Lower lobe of right lung (tissue), 2 donors: ENCODE data around the gene IL17RD. TPM values are rescaled to one million over a fixed set of nuclear protein-coding genes. Genes with fewer than 3 reads are reported as not detected.

Experiments
- ATAC-seq, 2 donors: fragments of 200-7000 bp; cut with Tn5 transposase; one replicate each; pipeline ENCODE4 v1.9.1; 2020 to 2022; ENCODE audit warnings: mild to moderate bottlenecking in 2 of 2, moderate library complexity in 2 of 2
- DNase-seq: peaks from one replicate; pipeline ENCODE4 v3.0.0-alpha.2; 2020
- H3K27ac ChIP-seq: fragments of 200-600 bp; one replicate; pipeline ENCODE4 v1.8.0; 2022
- H3K27me3 ChIP-seq: fragments of 200-600 bp; one replicate; pipeline ENCODE4 v1.8.0; 2022; ENCODE audit warnings: low read depth
- H3K36me3 ChIP-seq: fragments of 200-600 bp; one replicate; pipeline ENCODE4 v1.8.0; 2022; ENCODE audit warnings: mild to moderate bottlenecking
- H3K4me1 ChIP-seq: fragments of 200-600 bp; one replicate; pipeline ENCODE4 v1.8.0; 2022
- H3K4me3 ChIP-seq: fragments of 200-600 bp; one replicate; pipeline ENCODE4 v1.8.0; 2022; ENCODE audit warnings: mild to moderate bottlenecking
- H3K9me3 ChIP-seq: fragments of 200-600 bp; one replicate; pipeline ENCODE4 v1.8.0; 2022
- CTCF ChIP-seq: fragments of 200-600 bp; IDR thresholded peaks from one replicate; pipeline ENCODE4 v1.8.0; 2022; ENCODE audit warnings: antibody characterized with exemption, mild to moderate bottlenecking
- intact Hi-C: fragments of 100-400 bp; cut with DNase I; formaldehyde crosslinking; loops from one replicate; pipeline ENCODE4 v1.11.0; 2022
- long read RNA-seq: library from polyadenylated mRNA; unstranded; transcript quantifications from one replicate; pipeline ENCODE4 v2.0.0, GENCODE V29; 2021
- total RNA-seq: library from RNA; stranded (reverse); fragmentation: NEBNext Ultra II Directional; extraction: Animal tissue kit (Norgen Biotek cat#: 25700); gene quantifications from one replicate; pipeline ENCODE4 v1.2.1, GENCODE V29; 2021
- donor health status: DM: no; HTN: yes; CAD: no; lungs with severe emphysema.

The IL17RD gene
- 2.4 TPM for total RNA-seq
- long read RNA-seq, full-length matches to known transcripts, result 1 of 1 reads
- long read RNA-seq, partial matches to known transcripts, result 0 of 1 reads
- long read RNA-seq, other reads (novel, unspliced or antisense), result 0 of 1 reads

- peak within 1 kb of the TSS; percentile 71 for H3K4me3 ChIP-seq
- peaks cover 31% of the 10 kb centered on the region for H3K27me3 ChIP-seq
- peak; percentile 81 for DNase-seq
- peak; percentile 94 for ATAC-seq
- no peaks in the 10 kb centered on the region for H3K9me3 ChIP-seq
- H3K27ac ChIP-seq, result no peak within 1 kb of the TSS
- H3K36me3 ChIP-seq, result no peaks in the 10 kb centered on the region
- H3K4me1 ChIP-seq, result peaks cover 24% of the 10 kb centered on the region
- intact Hi-C loops, result no loop called here
- no peak for TF ChIP-seq CTCF
These were observed at the start of gene IL17RD for GRCh38 chr3:57164657-57165573. Gene IL17RD, minus strand, starts transcription at chr3:57165353. Its CDS starts 67 bp downstream, at chr3:57165286.

GRCh38 chr3:57206423-57206822 lies 41.3 kb upstream of the IL17RD start:
- intact Hi-C loops, result no loop called here
- ATAC-seq, result no peak

GRCh38 chr3:57199895-57200297 lies 34.7 kb upstream of the IL17RD start, which contains the start of gene HESX1:
Gene HESX1, minus strand, starts transcription at chr3:57199978. Its CDS starts 60 bp downstream, at chr3:57199918.
- no peak for DNase-seq
- Histone ChIP-seq H3K27ac (no peak within 1 kb of the TSS), H3K27me3 (no peaks in the 10 kb centered on the region), H3K36me3 (no peaks in the 10 kb centered on the region), H3K9me3 (no peaks in the 10 kb centered on the region), H3K4me3 (no peak within 1 kb of the TSS), H3K4me1 (no peaks in the 10 kb centered on the region)
- no peak for ATAC-seq
- intact Hi-C loops, result no loop called here
- no peak for TF ChIP-seq CTCF

More at GRCh38 chr3:57206423-57206822, 41.3 kb upstream of the IL17RD start:
- H3K4me3 ChIP-seq, result no peak overlapping the region
- no peaks in the 10 kb centered on the region for H3K27me3 ChIP-seq
- DNase-seq, result no peak
- no peaks in the 10 kb centered on the region for H3K36me3 ChIP-seq
- no peak overlapping the region for H3K27ac ChIP-seq
- no peaks in the 10 kb centered on the region for H3K9me3 ChIP-seq
- no peaks in the 10 kb centered on the region for H3K4me1 ChIP-seq
- TF ChIP-seq CTCF, result no peak

GRCh38 chr3:57194641-57195040 lies 29.5 kb upstream of the IL17RD start:
- no peaks in the 10 kb centered on the region for H3K9me3 ChIP-seq
- TF ChIP-seq CTCF, result no peak
- no peaks in the 10 kb centered on the region for H3K36me3 ChIP-seq
- no peak for ATAC-seq
- DNase-seq, result no peak
- no peaks in the 10 kb centered on the region for H3K4me1 ChIP-seq
- intact Hi-C loops, result no loop called here
- no peak overlapping the region for H3K4me3 ChIP-seq
- no peak overlapping the region for H3K27ac ChIP-seq
- no peaks in the 10 kb centered on the region for H3K27me3 ChIP-seq

- no peaks in the 10 kb centered on the region for H3K4me1 ChIP-seq
- H3K27ac ChIP-seq, result no peak overlapping the region
- DNase-seq, result no peak
- H3K27me3 ChIP-seq, result no peaks in the 10 kb centered on the region
- no peak for ATAC-seq
- H3K4me3 ChIP-seq, result no peak overlapping the region
- no peak for TF ChIP-seq CTCF
- no peaks in the 10 kb centered on the region for H3K36me3 ChIP-seq
- no peaks in the 10 kb centered on the region for H3K9me3 ChIP-seq
- intact Hi-C loops, result no loop called here
These were observed 26.9 kb upstream of the IL17RD start for GRCh38 chr3:57192028-57192427.
